OCI-LY1 (cell line): ENCODE data around the gene CHN1.

Experiments
- CTCF ChIP-seq: fragments of 200-600 bp; sonication (generic), shearing (Covaris generic); IDR thresholded peaks from 2 replicates; pipeline ENCODE4 v1.5.1; 2017; ENCODE audit warnings: mild to moderate bottlenecking, antibody characterized with exemption, low read length, moderate library complexity, mixed read lengths
- EZH2 ChIP-seq: fragments of 200-600 bp; sonication (generic), shearing (Covaris generic); IDR thresholded peaks from 2 replicates; pipeline ENCODE4 v1.8.0; 2017; ENCODE audit warnings: borderline replicate concordance, mixed run types, mild to moderate bottlenecking, antibody characterized with exemption, low read length, moderate library complexity, mixed read lengths

- no peak for TF ChIP-seq EZH2
- no peak for TF ChIP-seq CTCF
Observed at GRCh38 chr2:174780191-174780840, 224.9 kb downstream of the CHN1 start.
